Eye (tissue), 1 donor: ENCODE data around the gene DAZ4.
"Not testable (repeated sequence)": the region's sequence is repeated elsewhere in the genome, so short reads cannot be mapped to it uniquely, and the experiment has no call there.

Experiments
- DNase-seq: peaks from one replicate; pipeline ENCODE4 v3.0.0-alpha.2; 2015

Gene DAZ4, protein sequence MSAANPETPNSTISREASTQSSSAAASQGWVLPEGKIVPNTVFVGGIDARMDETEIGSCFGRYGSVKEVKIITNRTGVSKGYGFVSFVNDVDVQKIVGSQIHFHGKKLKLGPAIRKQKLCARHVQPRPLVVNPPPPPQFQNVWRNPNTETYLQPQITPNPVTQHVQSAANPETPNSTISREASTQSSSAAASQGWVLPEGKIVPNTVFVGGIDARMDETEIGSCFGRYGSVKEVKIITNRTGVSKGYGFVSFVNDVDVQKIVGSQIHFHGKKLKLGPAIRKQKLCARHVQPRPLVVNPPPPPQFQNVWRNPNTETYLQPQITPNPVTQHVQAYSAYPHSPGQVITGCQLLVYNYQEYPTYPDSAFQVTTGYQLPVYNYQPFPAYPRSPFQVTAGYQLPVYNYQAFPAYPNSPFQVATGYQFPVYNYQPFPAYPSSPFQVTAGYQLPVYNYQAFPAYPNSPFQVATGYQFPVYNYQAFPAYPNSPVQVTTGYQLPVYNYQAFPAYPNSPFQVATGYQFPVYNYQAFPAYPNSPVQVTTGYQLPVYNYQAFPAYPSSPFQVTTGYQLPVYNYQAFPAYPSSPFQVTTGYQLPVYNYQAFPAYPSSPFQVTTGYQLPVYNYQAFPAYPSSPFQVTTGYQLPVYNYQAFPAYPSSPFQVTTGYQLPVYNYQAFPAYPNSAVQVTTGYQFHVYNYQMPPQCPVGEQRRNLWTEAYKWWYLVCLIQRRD

DNA sequence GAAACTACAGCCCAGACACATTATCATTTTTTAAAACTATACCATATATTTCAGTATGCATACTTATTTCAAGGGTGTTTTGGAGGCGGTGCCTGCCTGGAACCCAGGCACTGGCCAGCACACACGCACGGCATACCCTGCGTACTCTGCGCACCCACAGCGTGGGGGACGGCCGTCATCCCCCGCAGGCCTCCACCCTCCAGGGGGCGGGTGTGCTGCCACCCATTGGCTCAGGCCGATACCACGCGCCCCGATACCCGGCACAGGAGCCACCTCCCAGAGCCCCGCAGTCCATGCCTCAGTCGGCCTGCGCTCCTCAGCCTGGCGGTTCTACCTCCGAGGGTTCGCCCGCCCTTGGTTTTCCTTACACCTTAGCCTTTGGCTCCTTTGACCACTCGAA lies at the start of gene DAZ4:
DAZ4 (plus strand) TSS at position 301 of the 400 bp plus-strand sequence. CDS start 208 bp downstream, outside the sequence.
- DNase-seq: not testable (repeated sequence)

DNA sequence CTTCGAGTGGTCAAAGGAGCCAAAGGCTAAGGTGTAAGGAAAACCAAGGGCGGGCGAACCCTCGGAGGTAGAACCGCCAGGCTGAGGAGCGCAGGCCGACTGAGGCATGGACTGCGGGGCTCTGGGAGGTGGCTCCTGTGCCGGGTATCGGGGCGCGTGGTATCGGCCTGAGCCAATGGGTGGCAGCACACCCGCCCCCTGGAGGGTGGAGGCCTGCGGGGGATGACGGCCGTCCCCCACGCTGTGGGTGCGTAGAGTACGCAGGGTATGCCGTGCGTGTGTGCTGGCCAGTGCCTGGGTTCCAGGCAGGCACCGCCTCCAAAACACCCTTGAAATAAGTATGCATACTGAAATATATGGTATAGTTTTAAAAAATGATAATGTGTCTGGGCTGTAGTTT lies 20.4 kb upstream of the DAZ4 start, which contains the start of gene DAZ3:
DAZ3 (minus strand) TSS at position 101 of the 400 bp plus-strand sequence. CDS start 208 bp downstream, outside the sequence.
- DNase-seq: not testable (repeated sequence)

DNA sequence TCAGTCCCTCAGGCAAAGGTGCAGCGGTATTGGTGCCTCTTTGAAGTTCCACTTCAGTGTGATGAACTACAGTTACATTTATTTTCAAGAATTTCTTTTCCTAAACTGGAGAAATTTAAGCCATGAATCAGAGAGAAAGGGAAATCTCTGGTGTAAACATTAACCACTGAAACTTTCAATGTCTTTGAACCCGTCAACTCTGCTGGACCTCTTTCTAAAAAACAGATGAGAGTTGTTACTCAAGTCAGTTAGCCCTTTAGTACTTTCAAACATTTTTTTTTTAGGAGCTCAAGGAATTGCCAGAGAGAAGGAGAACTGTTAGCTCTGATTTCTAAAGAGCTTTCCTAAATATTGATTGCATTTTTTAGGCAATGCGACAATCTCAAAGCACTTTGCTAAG lies 11.9 kb upstream of the DAZ4 start:
- DNase-seq: not testable (repeated sequence)

DNA sequence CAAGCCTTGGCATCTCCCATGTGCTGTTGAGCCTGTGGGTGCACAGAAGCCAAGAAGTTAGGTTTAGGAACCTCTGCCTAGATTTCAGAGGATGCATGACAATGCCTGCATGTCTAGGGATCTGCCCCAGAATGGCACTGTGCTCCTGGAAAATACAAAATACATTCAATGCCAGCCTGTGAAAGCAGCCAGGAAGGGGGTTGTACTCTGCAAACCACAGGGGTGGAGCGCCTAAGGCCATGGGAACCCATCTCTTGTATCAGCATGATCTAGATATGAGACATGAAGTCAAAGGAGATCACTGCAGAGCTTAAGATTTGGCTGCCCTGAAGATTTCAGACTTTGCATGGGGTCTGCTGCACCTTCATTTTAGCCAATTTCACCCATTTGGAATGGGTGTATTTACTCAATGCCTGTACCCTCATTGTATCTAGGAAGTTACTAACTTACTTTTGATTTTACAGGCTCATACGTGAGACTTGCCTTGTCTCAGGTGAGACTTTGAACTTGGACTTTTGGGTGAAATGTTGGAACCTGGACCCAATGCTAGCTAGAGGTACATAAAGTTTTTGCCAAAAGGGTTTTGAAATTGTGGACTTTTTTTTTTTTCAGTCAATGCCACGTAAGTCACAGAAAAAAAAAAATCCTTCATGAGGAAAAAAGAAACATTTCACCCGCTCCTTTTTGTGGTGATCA lies 9.4 kb upstream of the DAZ4 start:
- not testable (repeated sequence) for DNase-seq

DNA sequence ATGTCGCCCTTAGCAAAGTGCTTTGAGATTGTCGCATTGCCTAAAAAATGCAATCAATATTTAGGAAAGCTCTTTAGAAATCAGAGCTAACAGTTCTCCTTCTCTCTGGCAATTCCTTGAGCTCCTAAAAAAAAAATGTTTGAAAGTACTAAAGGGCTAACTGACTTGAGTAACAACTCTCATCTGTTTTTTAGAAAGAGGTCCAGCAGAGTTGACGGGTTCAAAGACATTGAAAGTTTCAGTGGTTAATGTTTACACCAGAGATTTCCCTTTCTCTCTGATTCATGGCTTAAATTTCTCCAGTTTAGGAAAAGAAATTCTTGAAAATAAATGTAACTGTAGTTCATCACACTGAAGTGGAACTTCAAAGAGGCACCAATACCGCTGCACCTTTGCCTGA lies 8.7 kb upstream of the DAZ4 start:
- DNase-seq: not testable (repeated sequence)
